Esophagus muscularis mucosa (tissue), 4 donors: ENCODE results near the gene S1PR3. TPM values are rescaled to one million over a fixed set of nuclear protein-coding genes. Genes with fewer than 3 reads are reported as not detected.

Source experiments
- DNase-seq: peaks from one replicate; pipeline ENCODE4 v3.0.0-alpha.2; 2017; ENCODE audit errors: extremely low spot score
- H3K27ac ChIP-seq, 4 donors: fragments of 200-600 bp; sonication (generic); replicated peaks in 1 of 4; 1 replicate in 3 of 4; 2 replicates in 1 of 4; pipeline ENCODE4 v1.5.1; 2016 to 2019; ENCODE audit warnings: mild to moderate bottlenecking in 1 of 4
- H3K27me3 ChIP-seq, 4 donors: fragments of 200-600 bp; sonication (generic); one replicate each; pipeline versions ENCODE4 v1.5.1 to v1.6.0; 2016 to 2019
- H3K36me3 ChIP-seq, 4 donors: fragments of 200-600 bp; sonication (generic); one replicate each; pipeline ENCODE4 v1.5.1; 2016 to 2019
- H3K4me1 ChIP-seq, 4 donors: fragments of 200-600 bp; sonication (generic); one replicate each; pipeline ENCODE4 v1.5.1; 2016 to 2019
- H3K4me3 ChIP-seq, 4 donors: fragments of 200-600 bp; sonication (generic); 1 replicate in 2 of 4; 2 replicates in 2 of 4; pipeline ENCODE4 v1.5.1; 2016 to 2019; ENCODE audit warnings: mild to moderate bottlenecking in 4 of 4, moderate library complexity in 1 of 4
- H3K9me3 ChIP-seq, 4 donors: fragments of 200-600 bp; sonication (generic); 1 replicate in 3 of 4; 2 replicates in 1 of 4; pipeline ENCODE4 v1.5.1; 2016 to 2019
- EP300 ChIP-seq: sonication (generic); formaldehyde crosslinking; IDR thresholded peaks from one replicate; pipeline ENCODE4 v1.6.1; 2017; ENCODE audit warnings: antibody characterized with exemption
- POLR2A ChIP-seq: fragments of 450-650 bp; IDR thresholded peaks from one replicate; pipeline ENCODE4 v1.6.1; 2017; ENCODE audit warnings: antibody characterized with exemption, moderate library complexity, mild to moderate bottlenecking, low read depth
- POLR2AphosphoS5 ChIP-seq, 2 donors: sonication (generic); formaldehyde crosslinking; IDR thresholded peaks; one replicate each; pipeline ENCODE4 v1.6.1; 2017; ENCODE audit warnings: antibody characterized with exemption in 2 of 2
- WGBS: methylation state at CpG from one replicate; pipeline ENCODE4 v1.1.5; 2018; 5-methylcytosine and 5-hydroxymethylcytosine counted together
- intact Hi-C: fragments of 100-400 bp; cut with DNase I; formaldehyde crosslinking; loops from one replicate; pipeline ENCODE4 v1.15.1; 2023
- total RNA-seq, 4 donors: library from RNA; depleted of rRNA; stranded (reverse); fragments of >200 nt; gene quantifications; one replicate each; pipeline versions ENCODE4 v1.1.0 to v1.2.1, GENCODE V29; 2016
- TF ChIP-seq, protein P1 (sequence below), 3 experiments: fragments of 200-600 bp in 2 of 3; fragments of 450-650 bp in 1 of 3; sonication (generic) in 2 of 3; IDR thresholded peaks; one replicate each; pipeline ENCODE4 v1.5.1; 2017 to 2019; ENCODE audit warnings: antibody characterized with exemption in 3 of 3, mild to moderate bottlenecking in 2 of 3, moderate library complexity in 1 of 3

Gene S1PR3
- total RNA-seq, 4 donors from 2014 or later = 184 to 340 (median 223) TPM

DNA sequence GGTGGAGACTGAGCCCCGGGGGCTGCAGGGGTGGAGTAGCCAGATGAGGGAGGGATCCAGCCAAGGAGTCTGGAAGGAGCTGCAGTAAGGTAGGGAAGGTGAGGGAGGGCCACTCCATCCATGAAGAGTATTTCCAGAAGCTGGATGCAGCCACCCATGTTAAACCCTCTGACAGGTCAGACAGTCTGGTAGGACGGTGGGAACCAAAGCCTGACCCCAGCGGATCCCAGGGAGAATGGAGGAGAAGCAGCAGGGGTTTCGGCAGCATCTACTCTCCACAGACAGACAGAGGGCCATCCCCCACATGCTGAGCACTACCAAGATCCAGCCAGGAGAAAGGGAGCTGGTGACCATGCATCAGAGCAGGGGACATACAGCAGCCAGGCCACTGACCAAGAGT, 22.5 kb upstream of the S1PR3 start:
- Histone ChIP-seq H3K9me3 (no peaks in the 10 kb centered on the region), H3K27ac (no peak overlapping the region), H3K4me1 (peaks cover 0 to 8% (median 0%) of the 10 kb centered on the region in 4 donors), H3K36me3 (no peaks in the 10 kb centered on the region), H3K27me3 (no peaks in the 10 kb centered on the region), H3K4me3 (no peak overlapping the region)
- TF ChIP-seq POLR2A (no peak), EP300 (no peak), POLR2AphosphoS5 (IDR thresholded peaks at IDR 0.05) (no peak)
- TF ChIP-seq, protein P1, sequence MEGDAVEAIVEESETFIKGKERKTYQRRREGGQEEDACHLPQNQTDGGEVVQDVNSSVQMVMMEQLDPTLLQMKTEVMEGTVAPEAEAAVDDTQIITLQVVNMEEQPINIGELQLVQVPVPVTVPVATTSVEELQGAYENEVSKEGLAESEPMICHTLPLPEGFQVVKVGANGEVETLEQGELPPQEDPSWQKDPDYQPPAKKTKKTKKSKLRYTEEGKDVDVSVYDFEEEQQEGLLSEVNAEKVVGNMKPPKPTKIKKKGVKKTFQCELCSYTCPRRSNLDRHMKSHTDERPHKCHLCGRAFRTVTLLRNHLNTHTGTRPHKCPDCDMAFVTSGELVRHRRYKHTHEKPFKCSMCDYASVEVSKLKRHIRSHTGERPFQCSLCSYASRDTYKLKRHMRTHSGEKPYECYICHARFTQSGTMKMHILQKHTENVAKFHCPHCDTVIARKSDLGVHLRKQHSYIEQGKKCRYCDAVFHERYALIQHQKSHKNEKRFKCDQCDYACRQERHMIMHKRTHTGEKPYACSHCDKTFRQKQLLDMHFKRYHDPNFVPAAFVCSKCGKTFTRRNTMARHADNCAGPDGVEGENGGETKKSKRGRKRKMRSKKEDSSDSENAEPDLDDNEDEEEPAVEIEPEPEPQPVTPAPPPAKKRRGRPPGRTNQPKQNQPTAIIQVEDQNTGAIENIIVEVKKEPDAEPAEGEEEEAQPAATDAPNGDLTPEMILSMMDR (IDR thresholded peaks at IDR 0.05) = no peak
- 91% methylated on average over 4 of the region's 4 CpGs for whole genome bisulfite sequencing
- no peak for DNase-seq
- intact Hi-C loops = no loop called here

DNA sequence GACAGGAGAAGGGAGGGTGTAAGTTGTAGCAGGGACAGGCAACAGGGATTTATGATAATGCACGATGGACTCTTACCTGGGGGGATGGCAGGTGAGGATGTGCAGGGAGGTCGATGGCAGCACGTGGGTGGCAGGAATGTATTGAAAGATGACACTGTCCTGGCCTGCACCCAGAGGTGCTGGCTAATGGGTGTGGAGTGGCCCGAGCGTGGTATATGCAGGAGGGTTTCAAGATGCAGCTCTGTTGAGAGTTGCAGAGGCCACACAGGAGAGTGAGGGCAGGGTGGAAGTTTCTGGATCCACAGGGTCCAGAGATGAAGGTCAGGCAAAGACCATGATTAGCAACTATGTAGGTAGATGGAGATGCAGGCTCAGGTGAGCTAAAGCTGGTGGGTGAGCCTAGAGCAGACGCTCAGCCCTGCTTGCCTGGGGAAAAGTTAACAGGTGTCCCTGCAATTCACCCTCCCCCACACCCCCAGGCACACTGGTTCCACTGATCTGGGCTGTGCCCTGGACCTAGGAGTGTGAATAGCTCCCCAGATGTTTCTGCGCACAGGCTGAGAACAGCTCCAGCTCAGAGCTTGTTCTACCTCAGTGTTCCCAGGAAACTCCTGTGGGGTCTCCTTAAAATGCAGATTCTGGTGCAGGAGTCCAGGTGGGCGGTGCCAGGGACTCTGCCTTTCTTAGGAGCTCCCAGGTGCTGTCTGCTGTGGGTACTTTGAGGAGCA, 21.5 kb upstream of the S1PR3 start:
- H3K36me3 ChIP-seq = no peaks in the 10 kb centered on the region
- H3K27me3 ChIP-seq = no peaks in the 10 kb centered on the region
- no peak overlapping the region for H3K27ac ChIP-seq
- no peak overlapping the region for H3K4me3 ChIP-seq
- intact Hi-C loops = no loop called here
- no peak for TF ChIP-seq POLR2AphosphoS5 (IDR thresholded peaks at IDR 0.05)
- TF ChIP-seq, protein P1 (IDR thresholded peaks at IDR 0.05) = no peak
- no peak for TF ChIP-seq EP300
- TF ChIP-seq POLR2A = no peak
- H3K9me3 ChIP-seq = no peaks in the 10 kb centered on the region
- no peak for DNase-seq
- peaks cover 0 to 8% (median 0%) of the 10 kb centered on the region in 4 donors for H3K4me1 ChIP-seq
- WGBS = 84% methylated on average over 6 of the region's 8 CpGs

DNA sequence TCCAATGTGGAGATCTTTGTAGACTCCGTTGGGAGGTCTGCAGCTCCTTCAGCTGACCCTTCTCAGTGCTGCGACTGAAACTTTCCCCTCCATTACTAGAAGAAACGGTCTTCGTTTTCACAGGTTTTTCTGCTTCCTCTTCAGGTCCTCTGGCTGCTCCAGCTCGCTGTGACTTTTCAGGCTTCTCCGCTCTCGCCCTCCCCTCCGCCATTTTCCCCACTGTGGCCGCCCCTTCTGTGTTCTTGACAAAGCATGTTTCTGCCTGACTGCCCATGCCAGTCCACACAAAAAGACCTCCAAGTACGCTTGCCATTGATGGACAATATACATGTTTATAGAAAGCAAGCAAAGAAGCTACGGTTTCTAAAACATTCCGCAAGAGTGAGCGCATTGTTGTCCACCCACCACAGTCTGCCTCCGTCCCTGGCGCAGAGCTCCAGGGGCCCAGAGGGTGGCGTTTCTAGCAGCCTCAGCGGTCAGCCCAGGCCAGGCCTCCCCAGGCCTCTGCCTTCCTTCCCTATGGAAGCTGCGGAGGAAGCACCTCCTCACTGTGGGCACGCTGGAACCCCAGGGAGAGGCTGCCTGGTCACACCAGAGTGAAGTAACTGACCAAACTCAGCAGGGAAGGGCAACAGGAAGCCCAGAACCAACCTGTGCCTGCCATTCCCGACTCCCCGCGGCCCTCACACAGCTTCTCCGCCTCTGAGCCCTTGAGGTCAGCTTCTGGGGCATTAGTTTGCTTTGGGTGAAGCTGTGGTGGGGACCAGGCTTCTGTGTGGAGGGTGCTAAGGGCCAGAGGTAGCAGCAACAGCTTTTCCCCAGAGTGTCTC, 19.9 kb upstream of the S1PR3 start:
- intact Hi-C loops = no loop called here
- Histone ChIP-seq H3K4me3 (no peak overlapping the region), H3K4me1 (peaks cover 0 to 8% (median 6%) of the 10 kb centered on the region in 4 donors), H3K36me3 (no peaks in the 10 kb centered on the region), H3K27me3 (no peaks in the 10 kb centered on the region), H3K9me3 (no peaks in the 10 kb centered on the region), H3K27ac (no peak overlapping the region)
- WGBS = 96% methylated on average over 17 of the region's 23 CpGs
- no peak for DNase-seq
- TF ChIP-seq POLR2AphosphoS5 (IDR thresholded peaks at IDR 0.05) (no peak), EP300 (no peak), POLR2A (no peak)
- TF ChIP-seq, protein P1 (IDR thresholded peaks at IDR 0.05) = no peak

DNA sequence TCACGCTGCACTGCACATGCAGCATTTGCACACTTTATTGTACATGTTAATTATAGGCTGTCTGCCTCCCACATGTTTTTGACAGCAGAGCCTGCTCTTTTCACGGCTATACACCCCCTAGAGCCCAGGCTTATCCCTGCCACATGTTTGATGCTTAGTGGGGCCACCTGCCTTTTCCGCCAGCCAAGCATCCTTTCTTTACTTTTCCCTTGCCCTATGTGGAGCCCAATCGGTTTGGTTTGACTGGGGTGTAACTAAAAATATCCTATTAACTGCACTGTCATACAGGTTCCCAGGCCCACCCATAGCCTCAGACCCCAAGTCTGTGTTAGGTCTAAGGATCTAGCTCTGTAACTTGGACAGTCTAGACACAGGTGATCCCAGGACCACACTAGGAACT, 18.9 kb upstream of the S1PR3 start:
- H3K27me3 ChIP-seq = no peaks in the 10 kb centered on the region
- intact Hi-C loops = no loop called here
- H3K36me3 ChIP-seq = no peaks in the 10 kb centered on the region
- no peak overlapping the region for H3K4me3 ChIP-seq
- no peak overlapping the region for H3K27ac ChIP-seq
- H3K4me1 ChIP-seq = peaks cover 0 to 18% (median 9%) of the 10 kb centered on the region in 4 donors
- DNase-seq = no peak
- WGBS = 89% methylated on average over 4 of the region's 4 CpGs
- H3K9me3 ChIP-seq = no peaks in the 10 kb centered on the region
- TF ChIP-seq, protein P1 (IDR thresholded peaks at IDR 0.05) = no peak
- TF ChIP-seq POLR2A (no peak), EP300 (no peak), POLR2AphosphoS5 (IDR thresholded peaks at IDR 0.05) (no peak)
